Astrocyte of the hippocampus (primary cell): ENCODE measurements around the gene L3MBTL4.
A peak's percentile ranks its signal among the peaks of the same experiment; 100 is the strongest.

ENCODE experiments used
- DNase-seq: peaks from one replicate; pipeline ENCODE4 v3.0.0; 2011; ENCODE audit warnings: low read depth, low spot score

L3MBTL4 gene

GRCh38 chr18:6044319-6044718, 370.4 kb downstream of the L3MBTL4 start:
- DNase-seq, result no peak

- peak; percentile 60 for DNase-seq
These were observed 375.7 kb downstream of the L3MBTL4 start for GRCh38 chr18:6039055-6039454.

- DNase-seq, result no peak
These were observed 383.3 kb downstream of the L3MBTL4 start for GRCh38 chr18:6031442-6031841.

GRCh38 chr18:6031002-6031401, 383.7 kb downstream of the L3MBTL4 start:
- DNase-seq, result no peak

- DNase-seq, result no peak
These were observed 389.9 kb downstream of the L3MBTL4 start for GRCh38 chr18:6024745-6025248.

- no peak for DNase-seq
These were observed 391.2 kb downstream of the L3MBTL4 start for GRCh38 chr18:6023551-6023950.

GRCh38 chr18:6022845-6023244, 391.9 kb downstream of the L3MBTL4 start:
- peak; percentile 60 for DNase-seq

GRCh38 chr18:6022074-6022444, 392.7 kb downstream of the L3MBTL4 start:
- peak; percentile 12 for DNase-seq

- no peak for DNase-seq
These were observed 393.2 kb downstream of the L3MBTL4 start for GRCh38 chr18:6021306-6022073.

GRCh38 chr18:6018671-6019070, 396.0 kb downstream of the L3MBTL4 start:
- DNase-seq, result no peak

GRCh38 chr18:6017171-6017570, 397.5 kb downstream of the L3MBTL4 start:
- peak; percentile 12 for DNase-seq

GRCh38 chr18:6015364-6015763, 399.3 kb downstream of the L3MBTL4 start:
- DNase-seq, result no peak

- peak; percentile 15 for DNase-seq
These were observed 401.4 kb downstream of the L3MBTL4 start for GRCh38 chr18:6013171-6013810.

- DNase-seq, result no peak
These were observed 403.8 kb downstream of the L3MBTL4 start for GRCh38 chr18:6010921-6011320.

- DNase-seq, result no peak
These were observed 404.4 kb downstream of the L3MBTL4 start for GRCh38 chr18:6010284-6010683.

GRCh38 chr18:6009756-6010155, 405.0 kb downstream of the L3MBTL4 start:
- DNase-seq, result peak; percentile 8

GRCh38 chr18:6004683-6005082, 410.0 kb downstream of the L3MBTL4 start:
- no peak for DNase-seq

GRCh38 chr18:6004119-6004518, 410.6 kb downstream of the L3MBTL4 start:
- no peak for DNase-seq

GRCh38 chr18:6001867-6002266, 412.8 kb downstream of the L3MBTL4 start:
- DNase-seq, result peak; percentile 25

- no peak for DNase-seq
These were observed 415.8 kb downstream of the L3MBTL4 start for GRCh38 chr18:5998907-5999306.

GRCh38 chr18:5998166-5998881, 416.4 kb downstream of the L3MBTL4 start:
- DNase-seq, result no peak

- DNase-seq, result no peak
These were observed 417.4 kb downstream of the L3MBTL4 start for GRCh38 chr18:5997361-5997760.
